Fibroblast of skin of scalp (primary cell): ENCODE measurements around the gene C9orf78.
A peak's percentile ranks its signal among the peaks of the same experiment; 100 is the strongest.

ENCODE experiments used
- DNase-seq: peaks from one replicate; pipeline ENCODE4 v3.0.0-alpha.2; 2013

Gene C9orf78

DNA sequence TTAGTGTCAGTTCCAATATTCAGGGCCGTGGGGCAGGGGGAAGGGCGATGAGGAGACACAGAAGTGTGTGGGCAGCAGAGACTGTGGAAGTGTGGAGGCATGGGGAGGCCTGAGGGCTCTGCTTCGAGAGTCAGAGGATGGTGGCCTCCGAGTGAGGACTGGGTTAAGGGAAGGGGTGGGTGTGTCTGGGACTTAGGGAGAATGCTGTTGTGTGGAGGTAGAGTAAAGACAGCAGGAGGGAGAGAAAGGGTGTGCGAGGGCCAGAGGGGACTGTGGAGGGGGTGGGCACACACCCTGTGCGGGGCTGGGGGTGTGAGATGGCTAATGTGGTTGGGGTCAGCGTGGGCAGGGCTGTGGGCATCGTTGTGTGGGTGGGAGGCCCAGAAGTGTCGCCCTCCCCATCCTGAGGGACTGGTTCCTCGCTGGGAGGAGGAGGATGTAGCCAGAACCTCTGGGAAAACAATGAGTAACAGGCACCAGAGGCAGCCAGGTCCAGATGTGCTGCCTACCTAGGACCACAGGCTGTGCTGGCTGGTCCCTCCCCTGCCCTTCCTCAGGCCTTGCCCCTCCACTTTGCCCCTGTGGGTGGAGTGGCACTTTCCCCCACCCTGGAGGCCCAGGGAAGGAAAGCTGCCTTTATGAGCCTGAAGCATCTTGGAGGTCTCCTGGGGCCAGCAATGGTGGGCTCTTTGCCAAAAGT is 4.4 kb upstream of the C9orf78 start:
- DNase-seq, result no peak

DNA sequence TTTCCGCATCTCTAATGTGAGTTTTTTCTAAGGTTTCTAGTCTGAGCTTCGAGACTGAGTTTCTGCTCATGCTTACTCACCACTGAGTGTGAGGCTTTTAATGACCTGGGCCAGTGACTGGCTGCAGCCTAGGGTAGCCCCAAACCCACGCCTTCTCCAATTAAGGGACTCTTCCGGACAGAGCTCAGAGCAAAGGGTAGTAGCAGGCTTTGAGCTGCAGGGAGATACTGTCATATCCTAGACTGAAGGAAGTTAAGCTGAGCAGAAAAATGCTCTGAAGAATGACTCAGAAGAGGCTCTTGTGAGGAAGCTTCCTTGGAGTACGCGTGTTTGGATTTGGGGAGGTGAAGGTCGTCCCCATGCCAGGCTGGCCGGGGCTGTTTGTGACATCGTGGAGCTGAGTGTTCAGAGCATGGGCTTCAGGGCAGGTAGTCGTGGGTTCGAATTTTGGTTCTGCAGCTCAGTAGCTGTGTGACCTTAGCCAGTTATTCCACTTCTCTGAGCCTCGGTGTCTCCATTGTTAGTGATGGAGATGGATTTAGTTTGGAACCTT is 3.7 kb upstream of the C9orf78 start:
- DNase-seq, result peak; percentile 59

DNA sequence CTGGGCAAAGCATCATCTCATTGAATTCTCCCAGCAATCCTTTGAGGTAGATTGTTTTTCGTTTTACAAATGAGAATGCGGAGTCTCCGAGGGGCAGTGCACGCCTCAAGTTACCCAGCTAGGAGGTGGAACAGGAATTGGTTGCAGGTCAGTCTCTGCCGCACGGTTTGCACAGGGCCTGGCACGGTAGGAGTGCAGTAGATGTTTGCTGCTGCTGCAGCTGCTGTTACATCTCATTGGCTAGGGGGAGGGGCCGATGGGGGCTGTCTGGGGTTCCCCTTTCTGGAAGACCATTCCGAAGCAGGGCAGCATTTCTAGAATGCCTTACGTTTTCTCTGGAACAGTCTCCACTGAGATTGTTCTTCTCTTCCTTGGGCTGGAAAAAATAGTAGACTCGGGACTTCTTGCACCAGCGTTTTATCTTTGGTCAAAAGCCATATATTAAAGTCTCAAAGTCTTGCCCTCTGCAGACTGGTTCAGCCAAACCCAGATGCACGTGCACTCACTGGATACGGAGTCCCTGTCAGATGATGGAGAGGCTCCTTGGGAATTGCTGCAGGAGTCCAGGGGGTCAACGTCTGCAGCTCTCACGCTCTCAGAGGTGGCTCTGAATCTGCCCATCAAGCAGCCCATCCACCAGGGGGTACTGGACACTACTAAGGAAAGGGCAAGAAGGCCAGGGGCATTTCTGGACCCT is 1.4 kb upstream of the C9orf78 start:
- no peak for DNase-seq

DNA sequence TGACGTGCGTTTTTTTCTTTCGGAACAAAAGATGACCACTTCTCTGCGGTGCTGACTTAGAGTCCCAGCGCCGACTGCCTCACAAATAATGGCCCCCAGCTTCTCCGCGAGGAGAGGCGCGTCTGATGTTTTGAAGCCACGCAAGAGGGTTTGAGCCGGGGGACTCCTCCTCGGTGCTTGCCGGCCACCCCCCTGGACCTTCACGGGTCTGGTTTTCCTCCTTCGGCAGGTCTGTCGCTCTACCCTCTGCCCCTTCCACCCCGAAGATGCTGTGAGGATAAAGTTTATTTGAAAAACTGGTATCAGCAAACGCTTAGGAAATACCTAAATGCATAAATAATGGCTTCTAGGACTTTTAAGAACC is 767 bp upstream of the C9orf78 start:
- no peak for DNase-seq

DNA sequence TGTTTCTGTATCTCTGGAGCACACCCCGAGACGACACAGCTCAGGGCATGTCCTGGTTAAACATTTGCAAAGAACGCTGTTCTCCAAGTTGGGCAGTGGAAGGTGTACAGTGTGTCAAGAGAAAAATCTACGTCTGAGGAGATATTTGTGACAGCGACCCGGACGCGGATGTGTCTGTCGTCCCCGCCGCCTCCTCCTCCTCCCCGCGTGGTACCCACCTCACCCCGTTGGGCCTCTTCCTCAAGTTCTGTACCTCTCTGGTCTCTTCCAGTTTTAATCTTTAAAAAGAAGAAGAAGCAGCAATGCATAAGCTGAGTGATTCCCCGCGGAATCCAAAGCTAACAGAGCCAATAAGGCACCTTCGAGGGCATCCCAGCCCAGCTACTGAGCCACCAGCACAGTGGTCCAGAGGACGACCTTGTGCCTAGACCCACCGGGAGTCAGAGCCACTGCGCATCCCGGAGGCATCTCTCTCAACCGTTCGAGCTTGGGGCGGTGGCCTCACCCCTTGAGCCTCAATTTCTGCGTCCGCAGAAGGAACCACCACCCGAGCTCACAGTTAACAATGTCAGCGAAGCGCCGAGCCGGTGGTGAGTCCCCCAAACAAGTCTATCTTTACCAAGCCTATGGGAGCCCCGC is 467 bp downstream of the C9orf78 start:
- no peak for DNase-seq

DNA sequence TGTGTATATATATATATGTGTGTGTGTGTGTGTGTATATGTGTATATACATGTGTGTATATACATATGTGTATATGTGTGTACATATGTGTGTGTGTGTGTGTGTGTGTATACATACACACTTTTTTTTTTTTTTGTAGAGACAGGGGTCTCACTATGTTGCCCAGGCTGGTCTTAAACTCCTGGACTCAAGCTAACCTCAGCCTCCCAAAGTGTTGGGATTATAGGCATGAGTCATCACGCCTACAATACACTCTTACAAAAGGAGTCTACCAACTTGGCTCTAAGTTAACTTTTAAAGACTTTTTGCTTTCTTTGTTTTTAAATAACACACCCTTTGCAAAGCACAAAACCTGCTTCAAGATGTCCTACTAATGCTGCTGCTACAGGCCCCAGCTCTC is 2.1 kb downstream of the C9orf78 start:
- no peak for DNase-seq

DNA sequence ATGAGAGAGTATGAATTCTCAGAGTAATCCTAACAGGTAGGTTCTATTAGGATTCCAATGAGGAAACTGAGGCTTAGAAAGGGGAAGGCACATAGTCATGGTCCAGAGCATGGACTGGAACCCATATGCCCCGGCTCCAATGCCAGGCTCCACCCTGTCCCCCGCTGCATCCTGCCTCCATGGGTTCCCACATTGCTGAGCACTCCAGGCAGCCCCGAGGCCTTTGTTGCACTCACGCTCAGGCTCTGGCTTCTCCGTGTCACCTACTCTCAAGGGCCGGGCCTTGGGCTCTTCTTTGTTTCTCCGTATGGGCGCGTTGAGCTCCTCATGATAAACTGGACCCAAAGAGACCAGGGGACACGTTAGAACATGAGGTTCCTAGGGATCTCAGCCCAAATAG is 6.1 kb downstream of the C9orf78 start:
- DNase-seq, result no peak

DNA sequence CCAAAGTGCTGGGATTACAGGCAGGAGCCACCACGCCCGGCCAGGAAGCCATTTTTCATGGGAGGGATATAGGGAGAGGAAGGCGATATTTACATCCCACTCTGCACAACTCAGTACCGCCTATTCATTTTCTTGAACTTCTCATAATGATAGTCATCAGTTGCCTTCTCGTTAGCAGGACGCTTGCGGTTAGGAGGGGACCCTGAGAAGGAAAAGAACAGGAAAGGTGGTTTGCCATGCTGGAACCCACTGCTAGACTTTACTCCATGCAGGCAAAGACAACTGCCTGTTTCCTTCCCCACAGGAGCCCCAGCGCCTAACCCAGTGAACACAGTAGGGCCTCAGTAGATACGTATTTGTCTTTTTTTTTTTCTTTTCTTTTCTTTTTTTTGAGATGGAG is 7.0 kb downstream of the C9orf78 start:
- no peak for DNase-seq

DNA sequence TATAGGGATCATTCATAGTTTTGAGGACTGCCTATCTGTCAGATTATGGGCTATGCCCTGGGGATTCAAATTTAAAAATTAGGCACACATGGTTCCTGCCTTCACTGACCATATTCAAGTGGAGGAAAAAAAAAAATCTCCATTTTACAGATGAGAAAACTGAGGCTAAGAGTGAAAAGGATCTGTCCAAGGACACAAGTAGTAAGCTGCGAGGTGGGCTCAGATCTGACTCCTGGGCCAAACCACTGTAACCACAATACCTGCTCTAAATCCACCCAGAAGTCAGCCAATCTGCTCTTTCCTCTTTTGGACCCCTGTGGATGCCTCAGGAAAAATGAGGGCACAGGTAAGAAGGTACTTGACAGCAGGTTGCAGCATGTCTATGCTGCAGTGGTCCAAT is 8.3 kb downstream of the C9orf78 start:
- DNase-seq, result no peak

DNA sequence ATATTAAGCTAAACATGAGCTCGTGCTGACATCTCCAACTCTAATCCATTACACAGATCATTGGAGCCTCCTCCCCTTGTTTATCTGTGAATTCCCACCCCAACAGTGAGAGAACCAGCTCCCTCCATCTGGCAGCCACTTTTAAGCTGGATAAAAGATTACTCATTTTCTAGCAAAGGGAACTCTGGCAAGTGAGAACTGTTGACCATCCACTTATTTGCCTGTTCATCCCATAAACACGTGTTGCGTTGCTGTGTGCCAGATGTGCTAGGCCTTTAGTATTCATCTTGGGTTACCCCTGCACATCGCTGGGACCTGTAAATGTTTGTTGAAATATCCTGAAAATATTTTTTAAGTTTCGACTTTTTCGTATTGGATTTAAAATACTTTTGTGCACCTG is 8.7 kb downstream of the C9orf78 start:
- no peak for DNase-seq

DNA sequence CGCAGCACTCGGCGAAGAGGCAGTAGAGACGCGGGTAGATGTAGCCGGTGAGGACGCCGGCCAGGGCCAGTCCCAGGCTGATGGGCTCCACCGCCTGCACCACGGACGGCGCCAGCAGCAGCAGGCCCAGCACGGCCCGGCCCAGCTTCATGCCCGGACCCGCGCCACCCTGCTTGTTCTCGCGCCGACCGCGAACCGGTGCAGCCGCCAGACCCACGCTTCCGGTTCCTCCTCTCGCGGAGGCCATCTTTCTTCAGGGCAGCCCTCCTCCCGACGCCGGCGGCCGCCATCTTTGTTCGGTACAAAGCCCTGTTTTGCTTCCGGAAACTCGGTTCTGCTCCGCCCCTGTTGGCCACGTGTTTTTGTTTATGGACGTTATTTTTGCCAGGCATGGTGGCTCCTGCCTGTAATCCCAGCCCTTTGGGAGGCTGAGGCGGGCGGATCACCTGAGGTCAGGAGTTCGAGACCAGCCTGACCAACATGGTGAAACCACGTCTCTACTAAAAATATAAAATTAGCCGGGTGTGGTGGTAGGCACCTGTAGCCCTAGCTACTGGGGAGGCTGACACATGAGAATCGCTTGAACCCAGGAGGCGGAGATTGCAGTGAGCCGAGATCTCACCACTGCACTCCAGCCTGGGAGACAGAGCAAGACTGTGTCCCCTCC is 11.0 kb downstream of the C9orf78 start, which contains the start of gene TOR1A:
Gene TOR1A, minus strand, starts transcription at position 202 of the 667 bp plus-strand sequence. Its CDS starts 51 bp downstream, at position 151.
- DNase-seq, result peak; percentile 94

DNA sequence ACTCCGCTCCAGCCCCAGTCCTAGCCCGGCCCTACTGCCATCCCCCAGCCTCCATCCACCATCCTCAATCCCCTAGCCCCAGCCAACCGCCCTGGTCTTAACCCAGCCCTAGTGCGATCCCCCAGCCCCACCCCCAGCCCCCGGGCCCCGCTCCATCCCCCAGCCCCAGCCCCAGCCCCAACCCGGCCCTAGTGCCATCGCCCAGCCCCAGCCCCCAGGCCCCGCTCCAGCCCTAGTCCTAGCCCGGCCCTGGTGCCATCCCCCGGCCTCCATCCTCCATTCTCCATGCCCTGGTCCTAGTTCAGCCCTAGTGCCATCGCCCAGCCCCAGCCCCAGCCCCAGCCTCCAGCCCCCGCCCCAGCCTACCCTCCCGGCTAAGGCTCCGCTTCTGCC is 11.5 kb downstream of the C9orf78 start:
- DNase-seq, result no peak

DNA sequence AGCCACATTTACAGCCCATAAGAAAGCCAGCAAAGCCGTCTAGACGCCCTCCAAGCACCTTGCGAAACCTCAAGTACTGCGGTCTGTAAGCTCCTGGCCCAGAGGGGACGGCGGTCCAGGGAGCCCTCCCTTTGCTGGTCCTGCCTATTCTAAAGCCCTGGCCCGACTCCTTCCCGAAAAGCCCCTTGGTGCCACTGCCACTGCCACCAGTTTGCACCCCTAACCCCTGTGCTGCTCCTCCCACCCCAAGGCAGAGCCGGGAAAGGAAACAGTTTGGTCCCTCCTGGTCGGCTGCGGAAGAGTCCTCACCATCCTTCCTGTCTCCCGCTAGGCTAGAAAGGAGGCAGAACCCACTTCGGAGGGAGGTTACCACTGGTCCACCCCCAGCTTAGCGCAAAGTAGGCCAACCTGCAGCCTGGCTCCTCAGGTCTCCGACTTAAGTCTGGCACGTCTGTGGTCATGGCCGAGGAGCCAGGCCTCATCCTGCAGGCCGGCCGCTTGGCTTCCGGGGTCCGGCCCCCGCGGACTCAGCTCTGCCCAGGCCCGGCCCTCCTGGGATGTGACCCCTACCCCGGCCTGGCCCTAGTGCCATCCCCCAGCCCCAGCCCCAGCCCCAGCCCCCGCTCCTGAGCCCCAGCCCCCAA is 12.1 kb downstream of the C9orf78 start:
- DNase-seq, result peak; percentile 17

DNA sequence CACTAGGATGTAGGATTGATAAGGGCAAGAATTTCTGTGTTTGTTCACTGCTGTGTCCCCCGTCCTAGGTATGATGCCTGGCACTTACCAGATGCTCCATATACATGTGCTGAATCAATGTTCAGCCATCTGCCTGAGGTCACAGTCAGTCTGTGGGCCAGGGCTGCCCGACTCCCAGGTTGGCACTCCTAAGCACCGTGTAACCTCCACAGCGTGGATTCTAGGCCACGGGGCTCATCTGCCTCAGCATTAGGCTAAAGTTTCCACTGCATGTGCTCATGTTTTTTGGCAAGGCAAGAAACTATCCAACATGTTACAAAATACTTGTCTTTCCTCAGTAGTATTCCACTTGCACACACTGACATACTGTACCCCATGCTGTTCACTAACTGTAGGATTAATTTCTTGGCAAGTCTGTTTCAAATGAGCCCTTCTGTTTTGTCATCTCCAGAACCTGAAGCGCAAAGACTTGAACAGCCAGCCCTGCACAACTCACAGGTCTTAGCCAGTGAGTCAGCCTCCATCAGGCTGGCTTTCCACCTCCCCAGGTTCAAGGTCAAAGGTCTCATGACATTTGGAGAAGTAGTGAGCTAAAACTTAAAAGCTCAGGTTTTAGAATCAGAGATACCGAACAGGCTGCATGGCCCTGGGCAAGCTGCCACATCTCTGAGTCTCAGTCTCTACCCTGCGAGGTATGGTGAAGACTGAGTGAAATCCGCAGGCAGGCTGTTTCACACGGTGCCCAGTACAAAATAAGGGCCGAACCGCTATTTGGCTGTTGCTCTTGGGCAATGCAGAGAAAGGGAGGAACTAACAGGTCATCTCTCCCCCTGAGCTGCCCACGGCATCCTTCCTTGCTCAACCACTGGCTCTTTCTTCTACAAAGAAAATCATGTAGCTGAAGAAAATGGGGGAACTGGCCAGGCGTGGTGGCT is 18.3 kb downstream of the C9orf78 start:
- no peak for DNase-seq

DNA sequence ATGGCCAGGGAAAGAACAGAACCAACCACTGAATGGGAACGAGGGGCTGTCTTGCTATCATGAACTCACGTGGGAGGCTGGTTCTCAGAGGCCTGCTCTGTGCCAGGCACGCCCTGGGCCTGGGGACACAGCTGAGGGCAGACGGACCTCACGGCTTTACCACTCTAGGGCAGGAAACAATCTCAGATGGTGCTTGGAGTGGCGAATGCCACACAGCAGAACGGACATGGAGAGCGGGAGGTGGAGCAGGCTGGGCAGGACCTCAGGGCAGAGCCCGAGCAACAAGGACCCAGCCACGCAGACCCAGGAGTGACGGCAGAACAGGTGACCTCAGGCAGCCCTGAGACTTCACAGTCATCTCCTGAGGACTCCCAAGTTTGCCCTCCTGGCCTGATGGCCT is 19.8 kb downstream of the C9orf78 start:
- no peak for DNase-seq

DNA sequence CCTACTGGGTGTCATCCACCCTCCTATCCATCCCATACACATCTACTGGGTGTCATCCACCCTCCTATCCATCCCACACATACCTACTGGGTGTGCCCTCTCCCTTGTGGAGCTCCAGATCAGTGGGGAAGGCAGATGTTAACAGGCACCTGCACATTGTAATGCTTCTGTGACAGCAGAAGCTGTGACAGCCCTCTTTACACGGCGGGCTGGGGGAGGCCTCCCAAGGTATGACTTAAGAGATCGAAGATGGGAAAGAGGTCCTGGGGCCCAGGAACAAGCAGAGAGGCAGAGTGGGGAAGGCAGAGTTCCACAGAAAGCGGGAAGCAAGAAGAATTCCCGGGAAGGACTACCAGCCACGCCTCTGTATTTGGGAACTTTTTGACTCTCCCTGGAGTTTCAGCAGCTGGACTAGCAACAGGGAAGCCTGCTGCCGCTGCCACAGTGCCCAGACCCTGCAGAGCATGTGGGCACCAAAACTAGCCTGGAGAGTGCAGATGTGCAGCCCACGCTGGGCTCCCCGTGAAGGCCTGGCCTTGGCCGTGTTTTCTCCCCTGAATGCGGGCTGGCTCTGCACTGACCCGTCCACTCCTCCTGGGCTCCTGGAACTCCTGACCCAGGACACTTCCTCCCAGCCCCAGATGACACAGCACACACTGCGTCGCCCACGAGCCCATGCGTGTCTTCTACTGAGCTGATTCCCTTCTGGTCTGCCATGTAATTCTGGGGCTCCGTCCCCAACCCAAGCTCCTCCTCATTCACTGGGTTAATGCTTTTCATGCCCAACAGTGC is 20.4 kb downstream of the C9orf78 start:
- no peak for DNase-seq

DNA sequence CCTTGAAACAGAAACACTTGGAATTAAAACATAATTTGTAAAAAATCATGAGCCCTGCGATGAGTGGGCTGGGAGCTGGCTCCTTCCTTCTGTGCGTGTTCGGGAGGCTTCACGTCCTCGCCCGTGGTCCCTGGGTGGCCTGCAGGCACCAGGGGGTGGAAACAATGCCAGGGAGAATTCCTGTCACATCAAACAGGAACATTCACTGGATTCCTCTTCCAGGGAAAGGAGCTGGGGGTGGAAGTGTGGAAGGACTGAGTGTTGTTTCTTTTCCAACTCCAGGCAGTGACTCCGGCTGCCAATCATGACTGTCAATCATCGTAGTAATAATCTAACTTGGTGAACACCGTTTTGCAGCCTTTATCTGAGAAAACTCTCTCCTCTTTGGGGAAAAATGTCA is 21.4 kb downstream of the C9orf78 start:
- no peak for DNase-seq

DNA sequence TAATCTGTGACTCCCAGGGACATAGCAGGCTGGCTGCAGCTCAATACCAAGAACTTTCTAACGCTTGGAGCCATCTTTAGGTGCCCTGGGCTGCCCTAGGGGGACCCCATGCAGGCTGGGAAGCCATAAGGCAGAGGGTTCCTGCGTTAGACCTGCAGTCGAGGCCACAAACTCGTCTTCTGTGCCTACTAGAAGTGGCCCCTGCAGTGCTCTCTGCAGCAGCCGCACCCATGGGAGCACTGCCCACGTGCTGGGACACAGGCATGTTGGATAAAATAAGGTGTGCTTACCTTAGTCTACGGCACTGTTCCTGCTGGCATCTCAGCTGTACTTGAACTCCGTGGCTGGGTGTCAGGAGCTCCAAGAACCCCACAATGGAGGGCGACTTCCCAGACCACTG is 22.7 kb downstream of the C9orf78 start:
- no peak for DNase-seq

DNA sequence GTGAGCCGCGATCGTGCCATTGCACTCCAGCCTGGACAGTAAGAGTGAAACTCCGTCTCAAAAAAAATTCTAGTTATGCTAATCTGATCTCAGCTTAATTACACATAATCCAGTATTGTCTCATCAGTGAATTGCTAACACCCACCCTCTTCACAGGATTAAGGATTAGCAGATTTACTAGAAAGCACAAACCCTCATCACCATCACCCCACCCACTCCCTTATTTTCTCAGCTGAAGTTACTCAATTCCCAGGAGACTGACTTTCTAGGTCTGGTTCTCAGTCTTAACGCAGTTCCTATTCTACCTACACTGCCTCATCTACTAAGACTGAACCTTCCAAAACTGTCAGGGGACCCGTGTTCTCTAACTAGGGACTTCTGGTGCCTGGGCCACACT is 23.1 kb downstream of the C9orf78 start:
- DNase-seq, result no peak

DNA sequence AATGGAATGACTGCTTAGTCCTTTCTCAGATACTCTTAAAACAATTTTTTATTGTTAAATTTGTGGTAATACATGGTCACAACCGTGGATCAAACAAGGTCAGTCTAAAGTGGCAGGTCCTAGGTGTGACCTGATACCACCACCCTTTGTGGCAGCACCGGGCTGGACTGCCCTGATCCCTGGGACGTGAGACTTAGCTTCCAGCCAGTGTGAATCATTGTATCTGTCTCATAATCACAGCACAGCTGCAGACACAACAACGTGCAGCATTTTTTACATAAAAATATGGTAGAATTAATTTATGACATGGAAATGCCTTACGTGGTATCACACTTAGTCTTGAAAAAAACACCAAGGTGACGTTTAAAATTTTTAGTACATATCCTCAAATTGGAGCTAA is 24.3 kb downstream of the C9orf78 start:
- DNase-seq, result no peak

DNA sequence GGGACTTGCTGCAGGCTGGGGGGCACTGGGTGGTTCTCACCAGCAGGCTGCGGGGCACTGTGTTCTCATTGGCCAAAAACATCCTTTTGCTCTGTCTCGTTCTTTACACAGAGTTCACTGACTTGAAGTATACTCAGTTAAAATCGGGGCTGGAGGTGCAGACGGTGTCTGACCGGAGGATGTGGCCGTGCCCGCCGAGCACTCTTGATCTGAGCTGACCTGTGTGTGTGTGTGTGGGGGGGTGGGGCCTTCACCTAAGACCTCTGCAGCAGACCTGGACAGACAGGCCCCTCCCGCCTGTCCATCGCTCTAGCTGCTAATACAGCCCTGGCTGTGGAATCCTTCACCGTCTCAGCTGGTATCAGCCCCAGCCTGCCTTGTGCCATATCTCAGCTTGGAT is 25.0 kb downstream of the C9orf78 start:
- DNase-seq, result no peak
